HG03432 (cell line): ENCODE measurements around the gene MMP25.
A peak's percentile ranks its signal among the peaks of the same experiment; 100 is the strongest.

ENCODE experiments used
- ATAC-seq: cut with Tn5 transposase; IDR thresholded peaks from one replicate; pipeline ENCODE4 v1.9.1; 2021; ENCODE audit warnings: mild to moderate bottlenecking, moderate library complexity; ENCODE audit not compliant: unreplicated experiment

The MMP25 gene

DNA sequence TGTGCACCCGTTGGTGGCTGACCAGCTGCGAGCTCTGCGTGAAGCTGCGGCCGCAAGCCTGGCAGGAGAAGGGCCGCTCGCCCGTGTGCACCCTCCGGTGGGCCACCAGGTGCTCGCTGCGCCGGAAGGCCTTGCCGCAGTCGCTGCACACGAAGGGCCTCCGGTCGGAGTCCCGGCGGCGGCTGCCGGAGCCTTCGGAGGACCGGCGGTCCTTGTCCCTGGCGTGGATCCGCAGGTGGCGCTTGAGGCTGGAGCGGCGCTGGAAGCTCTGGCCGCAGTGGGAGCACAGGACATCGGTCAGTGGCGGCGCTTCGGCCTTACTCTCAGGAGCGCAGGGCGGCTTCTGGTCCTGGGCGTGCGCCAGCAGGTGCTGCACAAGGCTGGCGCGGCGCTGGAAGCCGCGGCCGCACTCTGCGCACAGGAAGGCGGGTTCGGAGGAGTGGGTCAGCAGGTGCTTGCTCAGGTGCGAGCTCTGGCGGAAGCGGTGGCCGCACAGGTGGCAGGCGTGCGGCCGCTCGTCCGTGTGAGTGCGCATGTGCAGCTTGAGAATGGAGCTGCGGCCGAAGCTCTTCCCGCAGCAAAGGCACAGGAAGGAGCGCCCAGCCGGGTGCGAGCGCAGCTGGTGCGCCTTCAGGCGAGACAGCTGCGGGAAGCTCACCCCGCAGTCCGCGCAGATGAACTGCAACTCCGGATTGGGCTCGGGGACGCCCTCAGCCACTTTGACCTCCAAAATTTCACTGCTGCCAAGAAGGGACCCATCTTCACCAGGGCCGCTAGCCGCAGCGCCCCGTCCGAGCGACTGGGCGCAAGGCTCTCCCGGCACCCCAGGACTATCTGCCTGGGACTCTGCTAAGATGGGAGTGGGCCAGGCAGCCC, 43.6 kb downstream of the MMP25 start:
- no peak for ATAC-seq

DNA sequence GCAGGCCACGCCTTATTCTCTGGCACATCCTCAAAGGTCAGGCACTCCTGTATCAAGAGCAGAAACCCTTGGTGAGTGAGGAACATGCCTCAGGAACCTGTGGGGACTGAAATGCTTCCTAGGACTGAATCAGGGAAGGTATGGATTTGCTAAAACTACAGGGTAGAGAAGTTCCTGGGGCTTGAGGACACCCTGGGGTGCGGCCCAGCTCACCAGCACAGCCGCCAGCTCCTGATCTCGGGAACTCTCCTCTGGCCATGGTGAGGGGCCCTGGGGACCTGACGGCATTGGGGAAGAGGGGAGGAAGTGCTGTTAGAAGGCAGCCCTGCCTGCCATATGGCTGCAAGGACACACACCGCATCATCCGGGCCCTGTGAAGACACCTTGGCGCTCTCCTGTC, 45.2 kb downstream of the MMP25 start:
- no peak for ATAC-seq

DNA sequence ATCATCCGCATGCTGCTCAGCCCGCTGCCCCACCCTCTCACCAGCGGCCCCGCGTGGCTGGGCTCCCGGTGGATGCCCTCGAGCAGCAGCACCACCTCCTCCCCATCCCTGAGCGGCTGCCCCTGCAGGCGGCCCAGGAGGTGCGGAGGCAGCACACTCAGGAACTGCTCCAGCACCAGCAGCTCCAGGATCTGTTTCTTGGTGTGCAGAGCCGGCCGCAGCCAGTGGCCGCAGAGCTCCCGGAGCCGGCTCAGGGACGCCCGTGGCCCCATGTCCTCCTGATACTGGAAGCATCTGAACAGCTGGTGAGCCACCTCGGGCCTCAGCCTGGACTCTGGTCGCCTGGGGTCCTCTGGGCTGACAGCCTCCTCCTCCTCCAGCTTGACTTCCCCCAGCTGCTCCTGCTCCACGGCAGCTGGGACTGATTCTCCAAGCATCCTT, 46.2 kb downstream of the MMP25 start:
- no peak for ATAC-seq

GRCh38 chr16:3094289-3095027, 48.1 kb downstream of the MMP25 start:
- no peak for ATAC-seq

GRCh38 chr16:3095869-3096268, 49.5 kb downstream of the MMP25 start:
- ATAC-seq, result peak; percentile 59

- no peak for ATAC-seq
Measured at GRCh38 chr16:3096362-3096761, 50.0 kb downstream of the MMP25 start.

GRCh38 chr16:3097266-3097665, 50.9 kb downstream of the MMP25 start:
- ATAC-seq, result no peak

- no peak for ATAC-seq
Measured at GRCh38 chr16:3098459-3099394, 52.4 kb downstream of the MMP25 start, which contains the start of gene ZSCAN10. TSS of gene ZSCAN10 (minus strand) at chr16:3099294. CDS start at chr16:3092937, 6,357 bp downstream.

DNA sequence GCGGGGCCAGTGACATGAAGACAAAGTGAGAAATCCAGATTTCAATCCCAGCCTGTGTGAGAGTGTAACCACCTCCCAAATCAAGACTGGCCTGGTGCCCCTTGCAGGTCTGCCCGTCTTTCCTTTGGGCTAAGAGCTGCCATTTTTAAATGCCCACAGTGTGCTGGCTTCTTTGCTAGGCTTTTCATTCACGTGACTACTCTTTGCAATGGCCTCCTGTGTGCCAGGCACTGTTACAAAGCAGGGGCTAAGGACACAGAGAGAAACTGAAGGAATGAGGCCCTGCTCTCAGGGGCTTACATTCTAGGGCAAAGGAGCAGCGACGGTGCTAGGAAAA, 53.0 kb downstream of the MMP25 start:
- ATAC-seq, result no peak

GRCh38 chr16:3099732-3100499, 53.6 kb downstream of the MMP25 start:
- ATAC-seq, result peak; percentile 72

- ATAC-seq, result no peak
Measured at GRCh38 chr16:3101018-3101840, 54.9 kb downstream of the MMP25 start.

- no peak for ATAC-seq
Measured at GRCh38 chr16:3101841-3102470, 55.6 kb downstream of the MMP25 start.

- ATAC-seq, result peak; percentile 90
Measured at GRCh38 chr16:3106205-3106928, 60.0 kb downstream of the MMP25 start.
